MCF 10A (cell line): Measurements from ENCODE around the gene ANK2. TPM values are rescaled to one million over a fixed set of nuclear protein-coding genes. Genes with fewer than 3 reads are reported as not detected.

Source experiments
- BruUV-seq: library from RNA; stranded (reverse); fragments of 400-500 nt; replicated peaks from 2 replicates; lab custom pipeline; 2021; lab: Mats Ljungman, UMichigan
- CTCF ChIA-PET: fragments of 300-600 bp; sonication (Branson Sonifier 250); formaldehyde crosslinking; extraction: SDS; loops from one replicate; lab custom pipeline; 2021; ENCODE audit warnings: antibody characterized with exemption, inconsistent platforms; lab: Yijun Ruan, JAX
- POLR2A ChIA-PET: fragments of 300-600, 350-650 bp; sonication (Branson Sonifier 250); formaldehyde crosslinking; extraction: SDS; loops from one replicate; lab custom pipeline; 2020; ENCODE audit warnings: antibody characterized with exemption, inconsistent platforms; lab: Yijun Ruan, JAX
- DNase-seq: peaks from one replicate; pipeline ENCODE4 v3.0.0-alpha.2; 2018; ENCODE audit not compliant: unreplicated experiment
- H3K27ac Mint-ChIP-seq: one replicate; pipeline ENCODE4 v1.8.0; 2022; ENCODE audit warnings: mild to moderate bottlenecking, low read depth, mixed read lengths; ENCODE audit not compliant: unreplicated experiment
- H3K27me3 Mint-ChIP-seq: one replicate; pipeline ENCODE4 v1.8.0; 2022; ENCODE audit warnings: mixed read lengths; ENCODE audit not compliant: insufficient read depth, unreplicated experiment
- H3K36me3 Mint-ChIP-seq: one replicate; pipeline ENCODE4 v1.8.0; 2022; ENCODE audit warnings: mild to moderate bottlenecking, moderate library complexity, mixed read lengths; ENCODE audit not compliant: insufficient read depth, unreplicated experiment
- H3K4me1 Mint-ChIP-seq: one replicate; pipeline ENCODE4 v1.8.0; 2022; ENCODE audit warnings: mixed read lengths; ENCODE audit not compliant: insufficient read depth, unreplicated experiment
- H3K4me3 Mint-ChIP-seq: one replicate; pipeline ENCODE4 v1.8.0; 2022; ENCODE audit warnings: mild to moderate bottlenecking, moderate library complexity, mixed read lengths; ENCODE audit not compliant: unreplicated experiment
- H3K9me3 Mint-ChIP-seq: one replicate; pipeline ENCODE4 v1.8.0; 2022; ENCODE audit warnings: mixed read lengths; ENCODE audit not compliant: unreplicated experiment
- intact Hi-C: fragments of 100-400 bp; cut with micrococcal nuclease; formaldehyde crosslinking; loops from 2 replicates; pipeline ENCODE4 v1.14.1; 2022
- total RNA-seq: library from RNA; stranded (reverse); gene quantifications from 2 replicates; pipeline ENCODE4 v1.2.3, GENCODE V29; 2022
- TF ChIP-seq, protein P1 (sequence below): fragments of 200-600 bp; IDR thresholded peaks from one replicate; pipeline ENCODE4 v1.8.0; 2022; ENCODE audit warnings: antibody characterized with exemption, mild to moderate bottlenecking; ENCODE audit not compliant: unreplicated experiment

ANK2 gene
- total RNA-seq, 1 experiment from 2014 or later: 37.4 TPM

DNA sequence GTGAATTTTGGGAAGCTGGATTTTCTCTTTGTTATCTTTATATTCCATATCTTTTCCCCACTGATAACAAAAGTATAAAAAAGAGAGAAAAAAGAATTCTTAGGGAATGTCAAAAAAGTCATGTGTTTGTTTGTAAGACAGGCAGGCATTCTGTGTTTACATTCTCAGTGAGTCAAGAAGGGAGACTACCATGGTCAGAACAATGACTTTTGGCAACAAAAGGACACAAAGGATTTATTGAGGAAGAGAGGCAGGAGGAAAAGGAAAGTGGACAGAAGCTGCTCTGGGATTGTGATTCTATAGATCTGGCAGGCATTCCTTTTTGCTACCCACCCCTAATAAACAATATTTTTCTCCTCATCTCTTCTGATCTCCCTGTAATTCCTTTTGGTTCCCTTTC lies 5.9 kb upstream of the ANK2 start:
- intact Hi-C loops: no loop called here
- Mint-ChIP-seq H3K4me3 (no peak overlapping the region), H3K36me3 (no peaks in the 10 kb centered on the region), H3K27ac (no peak overlapping the region), H3K27me3 (no peaks in the 10 kb centered on the region), H3K4me1 (no peaks in the 10 kb centered on the region), H3K9me3 (peaks cover 8% of the 10 kb centered on the region)
- DNase-seq: no peak
- ChIA-PET POLR2A (interaction anchor here (1.0 kb wide), 1 partner anchor 60 kb away, joined by 4 read pairs; no protein-coding TSS in a partner anchor), CTCF (interaction anchor here (1.2 kb wide), 1 partner anchor 9 kb away, joined by 5 read pairs; no protein-coding TSS in a partner anchor)
- TF ChIP-seq, protein P1, sequence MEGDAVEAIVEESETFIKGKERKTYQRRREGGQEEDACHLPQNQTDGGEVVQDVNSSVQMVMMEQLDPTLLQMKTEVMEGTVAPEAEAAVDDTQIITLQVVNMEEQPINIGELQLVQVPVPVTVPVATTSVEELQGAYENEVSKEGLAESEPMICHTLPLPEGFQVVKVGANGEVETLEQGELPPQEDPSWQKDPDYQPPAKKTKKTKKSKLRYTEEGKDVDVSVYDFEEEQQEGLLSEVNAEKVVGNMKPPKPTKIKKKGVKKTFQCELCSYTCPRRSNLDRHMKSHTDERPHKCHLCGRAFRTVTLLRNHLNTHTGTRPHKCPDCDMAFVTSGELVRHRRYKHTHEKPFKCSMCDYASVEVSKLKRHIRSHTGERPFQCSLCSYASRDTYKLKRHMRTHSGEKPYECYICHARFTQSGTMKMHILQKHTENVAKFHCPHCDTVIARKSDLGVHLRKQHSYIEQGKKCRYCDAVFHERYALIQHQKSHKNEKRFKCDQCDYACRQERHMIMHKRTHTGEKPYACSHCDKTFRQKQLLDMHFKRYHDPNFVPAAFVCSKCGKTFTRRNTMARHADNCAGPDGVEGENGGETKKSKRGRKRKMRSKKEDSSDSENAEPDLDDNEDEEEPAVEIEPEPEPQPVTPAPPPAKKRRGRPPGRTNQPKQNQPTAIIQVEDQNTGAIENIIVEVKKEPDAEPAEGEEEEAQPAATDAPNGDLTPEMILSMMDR: no peak
- no TSS peak for BruUV-seq

DNA sequence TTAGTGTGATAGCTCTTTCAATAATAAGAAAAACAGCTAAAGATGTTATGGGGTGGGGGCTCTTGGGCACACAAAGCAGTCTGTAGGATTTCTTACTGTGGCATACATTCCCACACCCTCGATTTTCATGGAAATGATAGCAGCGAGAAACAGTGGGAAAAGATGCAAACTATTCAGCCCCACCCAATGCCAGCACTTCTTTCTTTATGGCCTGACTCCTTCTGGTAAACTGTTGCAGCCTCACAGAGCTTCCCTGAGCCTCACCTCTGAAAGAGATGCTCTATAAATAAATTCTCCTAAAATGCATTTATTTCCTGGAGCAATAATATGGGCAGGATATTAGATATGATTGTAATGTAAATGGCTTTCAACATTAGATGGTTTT lies 910 bp downstream of the ANK2 start:
- H3K36me3 Mint-ChIP-seq: no peaks in the 10 kb centered on the region
- BruUV-seq: no TSS peak
- intact Hi-C loops: no loop called here
- H3K4me1 Mint-ChIP-seq: peaks cover 7% of the 10 kb centered on the region
- no peak overlapping the region for H3K27ac Mint-ChIP-seq
- DNase-seq: no peak
- no peaks in the 10 kb centered on the region for H3K27me3 Mint-ChIP-seq
- ChIA-PET POLR2A (no interaction called here), CTCF (no interaction called here)
- TF ChIP-seq, protein P1: no peak
- no peaks in the 10 kb centered on the region for H3K9me3 Mint-ChIP-seq
- H3K4me3 Mint-ChIP-seq: no peak overlapping the region

DNA sequence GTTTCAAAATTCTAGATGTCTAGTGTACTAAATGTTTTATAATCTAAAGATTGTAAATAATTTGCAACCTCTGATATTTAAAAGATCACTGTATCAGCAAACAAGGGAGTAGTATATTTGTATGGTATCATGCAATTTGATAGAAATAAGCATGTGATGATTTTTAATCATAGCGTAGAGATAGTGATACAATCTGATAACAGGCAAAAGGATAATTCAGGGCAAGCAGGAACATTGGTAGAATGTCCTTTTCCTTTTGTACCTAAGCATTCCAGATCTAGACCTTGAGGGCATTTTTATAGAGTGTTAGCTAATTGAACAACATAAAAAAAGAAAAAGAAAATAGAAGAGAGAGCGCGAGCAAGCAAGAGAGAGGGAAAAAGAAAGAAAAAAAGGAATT lies 1.4 kb downstream of the ANK2 start:
- no peaks in the 10 kb centered on the region for H3K27me3 Mint-ChIP-seq
- no peak for DNase-seq
- intact Hi-C loops: no loop called here
- H3K4me1 Mint-ChIP-seq: peaks cover 7% of the 10 kb centered on the region
- TF ChIP-seq, protein P1: no peak
- BruUV-seq: no TSS peak
- ChIA-PET POLR2A (no interaction called here), CTCF (no interaction called here)
- H3K4me3 Mint-ChIP-seq: no peak overlapping the region
- no peaks in the 10 kb centered on the region for H3K9me3 Mint-ChIP-seq
- H3K27ac Mint-ChIP-seq: no peak overlapping the region
- no peaks in the 10 kb centered on the region for H3K36me3 Mint-ChIP-seq

DNA sequence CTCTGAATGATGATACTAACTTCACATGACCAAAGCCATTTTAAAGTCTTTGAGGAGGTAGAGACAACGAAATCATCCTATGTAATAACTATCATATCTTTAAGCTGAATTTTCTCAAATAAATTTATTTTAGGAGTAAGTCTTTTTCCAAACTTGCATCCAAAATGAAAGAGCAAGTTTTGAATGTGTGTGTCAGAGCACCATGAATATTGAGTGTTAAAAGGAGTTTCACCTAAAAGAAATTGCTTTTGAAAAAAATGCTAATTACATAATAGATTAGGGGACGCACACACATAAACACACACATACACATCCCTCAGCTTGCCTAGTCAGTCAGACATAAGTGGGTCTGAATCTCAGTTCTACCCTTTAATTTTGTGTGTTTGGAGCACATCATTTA lies 1.9 kb downstream of the ANK2 start:
- TF ChIP-seq, protein P1: no peak
- ChIA-PET POLR2A (no interaction called here), CTCF (interaction anchor here (1.4 kb wide), 1 partner anchor 7 kb away, joined by 5 read pairs; no protein-coding TSS in a partner anchor)
- Mint-ChIP-seq H3K27me3 (no peaks in the 10 kb centered on the region), H3K27ac (no peak overlapping the region), H3K4me3 (no peak overlapping the region), H3K9me3 (no peaks in the 10 kb centered on the region), H3K4me1 (peaks cover 7% of the 10 kb centered on the region), H3K36me3 (no peaks in the 10 kb centered on the region)
- no peak for DNase-seq
- intact Hi-C loops: no loop called here
- BruUV-seq: no TSS peak
